Ovary (tissue), 3 donors: Measurements from ENCODE around the gene HOXC4.

Source experiments
- CTCF ChIP-seq, 3 donors: fragments of 450-650 bp in 2 of 3; fragments of 200-600 bp in 1 of 3; IDR thresholded peaks; one replicate each; pipeline versions ENCODE4 v1.5.1 to v1.8.0; 2016 to 2022; ENCODE audit warnings: antibody characterized with exemption in 3 of 3, mild to moderate bottlenecking in 1 of 3
- POLR2A ChIP-seq: fragments of 450-650 bp; IDR thresholded peaks from one replicate; pipeline ENCODE4 v1.6.1; 2017; ENCODE audit warnings: antibody characterized with exemption, mild to moderate bottlenecking, moderate library complexity
- donor health status: DM: no; HTN: no; CAD: no.

GRCh38 chr12:54018468-54018984 is 35.1 kb upstream of the HOXC4 start:
- no peak for TF ChIP-seq CTCF (IDR thresholded peaks at IDR 0.05)
- no peak for TF ChIP-seq POLR2A
